Endothelial cell of umbilical vein (primary cell): Measurements from ENCODE around the gene EPC1. TPM values are rescaled to one million over a fixed set of nuclear protein-coding genes. Genes with fewer than 3 reads are reported as not detected.
"Not testable (repeated sequence)": the region's sequence is repeated elsewhere in the genome, so short reads cannot be mapped to it uniquely, and the experiment has no call there.

Experiments used
- BruUV-seq: library from RNA; stranded (reverse); fragments of 400-500 nt; replicated peaks from 2 replicates; lab custom pipeline; 2021; lab: Mats Ljungman, UMichigan
- CTCF ChIA-PET: fragments of 300-600, 350-600 bp; sonication (Branson Sonifier 250); formaldehyde crosslinking; loops from one replicate; lab custom pipeline; 2021; ENCODE audit warnings: antibody characterized with exemption, inconsistent platforms; lab: Charles Lee
- POLR2A ChIA-PET: fragments of 300-600, 350-600 bp; sonication (Branson Sonifier 250); formaldehyde crosslinking; loops from one replicate; lab custom pipeline; 2021; ENCODE audit warnings: antibody characterized with exemption, inconsistent platforms; lab: Charles Lee
- DNase-seq: peaks from one replicate; pipeline ENCODE4 v3.0.0-alpha.2; 2011; ENCODE audit warnings: low read depth, low spot score
- FAIRE-seq: peaks from 2 replicates; lab custom pipeline; 2011; peaks lifted over from hg19 to GRCh38; lab: Jason Lieb, UNC
- H2AFZ ChIP-seq: 2 replicates; pipeline ENCODE4 v1.6.0; 2012; ENCODE audit warnings: low read depth, low read length, control low read depth, inconsistent platforms
- H3K27ac ChIP-seq: 2 replicates; pipeline ENCODE4 v1.5.1; 2011; ENCODE audit warnings: low read depth, mild to moderate bottlenecking, control low read depth, low read length, moderate library complexity; ENCODE audit not compliant: insufficient read depth
- H3K27me3 ChIP-seq, 2 experiments: 2 replicates each; pipeline versions ENCODE4 v1.6.0 to v1.6.1; 2011; ENCODE audit warnings: low read length in 2 of 2, mixed read lengths in 1 of 2; ENCODE audit not compliant: control insufficient read depth in 2 of 2, insufficient read depth in 2 of 2
- H3K36me3 ChIP-seq, 2 experiments: 2 replicates in 1 of 2; 3 replicates in 1 of 2; pipeline ENCODE4 v1.5.1; 2011; ENCODE audit warnings: low read length in 2 of 2, mild to moderate bottlenecking in 1 of 2, moderate library complexity in 1 of 2; ENCODE audit not compliant: control insufficient read depth in 2 of 2, insufficient read depth in 2 of 2; ENCODE audit errors: extremely low read depth in 1 of 2
- H3K4me1 ChIP-seq: 3 replicates; pipeline ENCODE4 v1.5.1; 2011; ENCODE audit warnings: mild to moderate bottlenecking, low read length; ENCODE audit not compliant: control insufficient read depth, insufficient read depth; ENCODE audit errors: extremely low read depth
- H3K4me2 ChIP-seq: 2 replicates; pipeline ENCODE4 v1.6.1; 2011; ENCODE audit warnings: low read length, control low read depth, mixed read lengths; ENCODE audit not compliant: insufficient read depth
- H3K4me3 ChIP-seq, 3 experiments: fragments of 200-600 bp in 1 of 3; sonication (generic), shearing (Covaris generic) in 1 of 3; replicated peaks in 1 of 3; 2 replicates each; pipeline ENCODE4 v1.5.1; 2011 to 2016; ENCODE audit warnings: control low read depth in 3 of 3, low read length in 3 of 3, mild to moderate bottlenecking in 2 of 3, inconsistent platforms in 1 of 3, low read depth in 1 of 3, moderate library complexity in 1 of 3; ENCODE audit not compliant: insufficient read depth in 1 of 3
- H3K79me2 ChIP-seq: 2 replicates; pipeline ENCODE4 v1.6.0; 2012; ENCODE audit warnings: low read length, inconsistent platforms; ENCODE audit not compliant: control insufficient read depth, insufficient read depth
- H3K9ac ChIP-seq: replicated peaks from 2 replicates; pipeline ENCODE3; 2011; ENCODE audit warnings: low read length, control low read depth; ENCODE audit not compliant: insufficient read depth; ENCODE audit errors: extremely low read depth
- H3K9me1 ChIP-seq: replicated peaks from 3 replicates; pipeline ENCODE4 v1.6.0; 2011; ENCODE audit warnings: mild to moderate bottlenecking, low read length; ENCODE audit not compliant: control insufficient read depth, insufficient read depth; ENCODE audit errors: extremely low read depth
- H3K9me3 ChIP-seq: replicated peaks from 2 replicates; pipeline ENCODE4 v1.5.1; 2012; ENCODE audit warnings: low read length, inconsistent platforms; ENCODE audit not compliant: control insufficient read depth, insufficient read depth
- H4K20me1 ChIP-seq: replicated peaks from 2 replicates; pipeline ENCODE3; 2011; ENCODE audit warnings: mild to moderate bottlenecking, low read length; ENCODE audit not compliant: control insufficient read depth, insufficient read depth; ENCODE audit errors: extremely low read depth
- EZH2 ChIP-seq: IDR thresholded peaks from 2 replicates; pipeline ENCODE4 v1.6.1; 2012; ENCODE audit warnings: borderline replicate concordance, low read depth, mild to moderate bottlenecking, moderate library complexity, low read length, inconsistent platforms; ENCODE audit not compliant: severe bottlenecking
- FOS ChIP-seq: IDR thresholded peaks from 2 replicates; pipeline ENCODE4 v1.6.1; 2011; ENCODE audit warnings: mild to moderate bottlenecking, low read length, moderate library complexity, borderline replicate concordance; ENCODE audit not compliant: insufficient read depth
- GATA2 ChIP-seq: IDR thresholded peaks from 2 replicates; pipeline ENCODE4 v1.7.0; 2011; ENCODE audit warnings: low read depth, mild to moderate bottlenecking, moderate library complexity, mixed read lengths, low read length; ENCODE audit not compliant: insufficient read length, insufficient read depth
- JUN ChIP-seq: IDR thresholded peaks from 2 replicates; pipeline ENCODE4 v1.6.1; 2011; ENCODE audit warnings: borderline replicate concordance, low read depth; ENCODE audit not compliant: insufficient read length, insufficient read depth
- MAX ChIP-seq: IDR thresholded peaks from 2 replicates; pipeline ENCODE4 v1.6.1; 2011; ENCODE audit not compliant: insufficient read depth, insufficient read length
- MYC ChIP-seq: IDR thresholded peaks from one replicate; pipeline ENCODE4 v1.6.1; 2011; ENCODE audit warnings: mild to moderate bottlenecking, low read depth, low read length
- POLR2A ChIP-seq: IDR thresholded peaks from 2 replicates; pipeline ENCODE4 v1.6.1; 2012; ENCODE audit warnings: low read depth, mild to moderate bottlenecking, control low read depth, low read length
- POLR2AphosphoS5 ChIP-seq: IDR thresholded peaks from 2 replicates; pipeline ENCODE4 v1.6.1; 2012; ENCODE audit warnings: low read depth, mild to moderate bottlenecking, control low read depth, low read length, moderate library complexity; ENCODE audit not compliant: insufficient read depth
- dilution Hi-C: fragments of 300-500 bp; cut with MboI; formaldehyde crosslinking; loops from one replicate; pipeline ENCODE4 v1.15.0; 2019; ENCODE audit warnings: low sequenced_read_pairs; ENCODE audit not compliant: extremely low pct_ligation_motif_present
- intact Hi-C: fragments of 100-400 bp; cut with micrococcal nuclease; formaldehyde crosslinking; loops from one replicate; pipeline ENCODE4 v1.10.0; 2022
- polyA plus RNA-seq, 4 experiments: library from polyadenylated mRNA; depleted of rRNA in 3 of 4; stranded (reverse) in 3 of 4; unstranded in 1 of 4; fragments of >200 nt; gene quantifications; 2 replicates each; pipeline versions ENCODE4 v1.2.1 to v1.2.3, GENCODE V29; 2011 to 2012; ENCODE audit warnings: missing spikeins in 1 of 4
- total RNA-seq: library from RNA; stranded (reverse); gene quantifications from 2 replicates; pipeline ENCODE4 v1.2.3, GENCODE V29; 2021
- TF ChIP-seq, protein P1 (sequence below), 2 donors: IDR thresholded peaks; 1 replicate in 1 of 2; 2 replicates in 1 of 2; pipeline ENCODE4 v1.5.1; 2011; ENCODE audit warnings: low read length in 2 of 2, mild to moderate bottlenecking in 2 of 2, moderate library complexity in 2 of 2, control low read depth in 1 of 2, inconsistent platforms in 1 of 2, low read depth in 1 of 2; ENCODE audit not compliant: insufficient read depth in 1 of 2; ENCODE audit errors: extremely low read depth in 1 of 2

EPC1 gene
- total and polyA plus RNA-seq, 2 donors (not counting 3 experiments of a cell fraction or from before 2014, with no cell fraction given): 27.9 to 39.0 TPM

DNA sequence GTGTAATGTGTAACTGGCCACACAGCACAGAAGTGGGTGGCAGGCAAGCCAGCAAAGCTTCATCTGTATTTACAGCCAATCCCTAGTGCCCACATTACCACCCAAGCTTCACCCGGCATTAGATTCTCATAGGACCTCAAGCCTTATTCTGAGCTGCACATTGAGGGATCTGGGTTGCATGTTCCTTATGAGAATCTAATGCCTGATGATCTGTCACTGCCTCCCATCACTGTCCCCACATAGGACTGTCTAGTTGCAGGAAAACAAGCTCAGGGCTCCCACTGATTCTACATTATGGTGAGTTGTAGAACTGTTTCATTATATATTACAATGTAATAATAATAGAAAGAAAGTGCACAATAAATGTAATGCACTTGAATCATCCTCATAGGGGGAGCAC lies 7.7 kb upstream of the EPC1 start:
- BruUV-seq, H4K20me1 ChIP-seq, H3K9me1 ChIP-seq, H3K9me3 ChIP-seq, H3K9ac ChIP-seq, H3K36me3 ChIP-seq, H3K4me3 ChIP-seq, DNase-seq, H3K79me2 ChIP-seq, H2AFZ ChIP-seq, H3K27ac ChIP-seq, FAIRE-seq, intact Hi-C loops, dilution Hi-C loops, H3K27me3 ChIP-seq, H3K4me2 ChIP-seq: not testable (repeated sequence)
- peaks cover 11% of the 10 kb centered on the region for H3K4me1 ChIP-seq
- ChIA-PET POLR2A (interaction anchor here (0.6 kb wide), 1 partner anchor 110 kb away, joined by 4 read pairs; no protein-coding TSS in a partner anchor), CTCF (interaction anchor here (1.4 kb wide), 1 partner anchor 99 kb away, joined by 3 read pairs; no protein-coding TSS in a partner anchor)

DNA sequence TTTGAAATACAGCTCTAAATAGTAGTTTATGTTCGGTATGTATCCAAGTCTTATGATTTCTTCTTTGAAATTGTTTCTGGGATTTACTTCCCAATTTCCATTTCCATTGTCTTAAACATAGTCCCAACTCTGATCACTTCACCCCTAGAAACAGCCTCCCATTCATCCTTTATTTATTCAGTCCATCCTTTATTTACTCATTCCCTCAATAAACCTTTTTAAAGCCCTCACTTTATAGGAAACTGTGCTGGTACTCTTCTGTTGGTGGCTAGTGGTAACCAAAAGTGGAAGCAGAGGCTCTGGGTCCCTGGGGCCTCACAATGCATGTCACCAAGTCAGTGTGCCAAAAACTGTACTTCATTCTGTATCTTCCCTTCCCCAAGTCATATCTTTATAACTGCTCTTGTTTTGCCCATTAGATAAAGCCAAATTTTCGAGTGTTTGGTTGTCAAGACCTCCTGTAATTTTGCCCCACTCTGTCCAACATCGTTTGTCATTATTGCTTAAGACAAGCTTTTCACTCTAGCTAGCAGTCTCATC lies 3.9 kb upstream of the EPC1 start:
- intact Hi-C loops: no loop called here
- Histone ChIP-seq H3K27me3 (no peaks in the 10 kb centered on the region), H4K20me1 (no peaks in the 10 kb centered on the region), H3K9me3 (no peaks in the 10 kb centered on the region), H3K27ac (no peak overlapping the region), H3K4me1 (peaks cover 15% of the 10 kb centered on the region), H3K36me3 (no peaks in the 10 kb centered on the region), H3K9me1 (no peaks in the 10 kb centered on the region), H2AFZ (no peak overlapping the region), H3K4me3 (no peak overlapping the region), H3K9ac (no peak overlapping the region), H3K4me2 (no peak overlapping the region), H3K79me2 (peaks cover 2% of the 10 kb centered on the region)
- dilution Hi-C loops: no loop called here
- no TSS peak for BruUV-seq
- DNase-seq: no peak
- ChIA-PET CTCF (no interaction called here), POLR2A (no interaction called here)
- TF ChIP-seq MYC: no peak
- no peak for TF ChIP-seq JUN
- TF ChIP-seq GATA2: no peak
- TF ChIP-seq, protein P1, sequence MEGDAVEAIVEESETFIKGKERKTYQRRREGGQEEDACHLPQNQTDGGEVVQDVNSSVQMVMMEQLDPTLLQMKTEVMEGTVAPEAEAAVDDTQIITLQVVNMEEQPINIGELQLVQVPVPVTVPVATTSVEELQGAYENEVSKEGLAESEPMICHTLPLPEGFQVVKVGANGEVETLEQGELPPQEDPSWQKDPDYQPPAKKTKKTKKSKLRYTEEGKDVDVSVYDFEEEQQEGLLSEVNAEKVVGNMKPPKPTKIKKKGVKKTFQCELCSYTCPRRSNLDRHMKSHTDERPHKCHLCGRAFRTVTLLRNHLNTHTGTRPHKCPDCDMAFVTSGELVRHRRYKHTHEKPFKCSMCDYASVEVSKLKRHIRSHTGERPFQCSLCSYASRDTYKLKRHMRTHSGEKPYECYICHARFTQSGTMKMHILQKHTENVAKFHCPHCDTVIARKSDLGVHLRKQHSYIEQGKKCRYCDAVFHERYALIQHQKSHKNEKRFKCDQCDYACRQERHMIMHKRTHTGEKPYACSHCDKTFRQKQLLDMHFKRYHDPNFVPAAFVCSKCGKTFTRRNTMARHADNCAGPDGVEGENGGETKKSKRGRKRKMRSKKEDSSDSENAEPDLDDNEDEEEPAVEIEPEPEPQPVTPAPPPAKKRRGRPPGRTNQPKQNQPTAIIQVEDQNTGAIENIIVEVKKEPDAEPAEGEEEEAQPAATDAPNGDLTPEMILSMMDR (IDR thresholded peaks at IDR 0.05; ENCODE audit: extremely low read depth in 1 of 2, insufficient read depth in 1 of 2, low read depth in 1 of 2, low read length in 2 of 2): no peak
- no peak for TF ChIP-seq EZH2
- TF ChIP-seq POLR2AphosphoS5: no peak
- TF ChIP-seq MAX: no peak
- TF ChIP-seq FOS: no peak
- no peak for TF ChIP-seq POLR2A
- FAIRE-seq: no peak
